Mucosa of stomach (tissue), 1 donor: ENCODE data around the gene STARD9.

Source experiments
- H3K27me3 ChIP-seq: one replicate; pipeline ENCODE4 v1.7.0; 2013; ENCODE audit warnings: mild to moderate bottlenecking, low read length; ENCODE audit not compliant: control insufficient read depth, insufficient read depth
- H3K36me3 ChIP-seq: one replicate; pipeline ENCODE4 v1.7.0; 2013; ENCODE audit warnings: low read length; ENCODE audit not compliant: control insufficient read depth, insufficient read depth
- H3K4me1 ChIP-seq: one replicate; pipeline ENCODE4 v1.7.0; 2013; ENCODE audit warnings: mild to moderate bottlenecking, low read length; ENCODE audit not compliant: control insufficient read depth, insufficient read depth
- H3K4me3 ChIP-seq: one replicate; pipeline ENCODE4 v1.7.0; 2013; ENCODE audit warnings: low read length
- H3K9ac ChIP-seq: one replicate; pipeline ENCODE4 v1.7.0; 2013; ENCODE audit warnings: mild to moderate bottlenecking, low read length, moderate library complexity
- H3K9me3 ChIP-seq: one replicate; pipeline ENCODE4 v1.7.0; 2013; ENCODE audit warnings: mild to moderate bottlenecking, low read length, moderate library complexity; ENCODE audit not compliant: control insufficient read depth
- donor health status: Pancreatic carcinoma.

The STARD9 gene

GRCh38 chr15:42619656-42620371 is 44.4 kb downstream of the STARD9 start:
- Histone ChIP-seq H3K4me1 (peaks cover 5% of the 10 kb centered on the region), H3K36me3 (no peaks in the 10 kb centered on the region), H3K9ac (no peak overlapping the region), H3K27me3 (no peaks in the 10 kb centered on the region), H3K4me3 (no peak overlapping the region), H3K9me3 (no peaks in the 10 kb centered on the region)

DNA sequence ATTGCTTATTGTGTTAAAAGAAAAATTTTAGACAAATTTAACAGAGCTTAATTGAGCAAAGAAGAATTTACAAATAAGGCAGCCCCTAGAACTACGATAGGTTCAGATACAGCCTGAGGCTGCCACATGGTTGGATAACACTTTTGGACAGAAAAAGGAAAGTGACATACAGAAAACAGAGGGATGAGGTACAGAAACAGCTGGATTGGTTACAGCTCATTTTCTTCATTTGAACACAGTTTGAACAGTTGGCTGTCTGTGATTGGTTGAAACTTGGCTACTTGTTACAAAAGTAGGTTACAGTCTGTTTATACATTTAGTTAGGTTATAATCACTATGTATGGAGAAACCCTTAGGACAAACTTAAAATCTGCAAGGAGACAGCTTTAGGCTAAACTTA is 46.0 kb downstream of the STARD9 start:
- H3K27me3 ChIP-seq, result no peaks in the 10 kb centered on the region
- H3K36me3 ChIP-seq, result no peaks in the 10 kb centered on the region
- H3K4me1 ChIP-seq, result peaks cover 5% of the 10 kb centered on the region
- H3K4me3 ChIP-seq, result no peak overlapping the region
- H3K9ac ChIP-seq, result no peak overlapping the region
- no peaks in the 10 kb centered on the region for H3K9me3 ChIP-seq

DNA sequence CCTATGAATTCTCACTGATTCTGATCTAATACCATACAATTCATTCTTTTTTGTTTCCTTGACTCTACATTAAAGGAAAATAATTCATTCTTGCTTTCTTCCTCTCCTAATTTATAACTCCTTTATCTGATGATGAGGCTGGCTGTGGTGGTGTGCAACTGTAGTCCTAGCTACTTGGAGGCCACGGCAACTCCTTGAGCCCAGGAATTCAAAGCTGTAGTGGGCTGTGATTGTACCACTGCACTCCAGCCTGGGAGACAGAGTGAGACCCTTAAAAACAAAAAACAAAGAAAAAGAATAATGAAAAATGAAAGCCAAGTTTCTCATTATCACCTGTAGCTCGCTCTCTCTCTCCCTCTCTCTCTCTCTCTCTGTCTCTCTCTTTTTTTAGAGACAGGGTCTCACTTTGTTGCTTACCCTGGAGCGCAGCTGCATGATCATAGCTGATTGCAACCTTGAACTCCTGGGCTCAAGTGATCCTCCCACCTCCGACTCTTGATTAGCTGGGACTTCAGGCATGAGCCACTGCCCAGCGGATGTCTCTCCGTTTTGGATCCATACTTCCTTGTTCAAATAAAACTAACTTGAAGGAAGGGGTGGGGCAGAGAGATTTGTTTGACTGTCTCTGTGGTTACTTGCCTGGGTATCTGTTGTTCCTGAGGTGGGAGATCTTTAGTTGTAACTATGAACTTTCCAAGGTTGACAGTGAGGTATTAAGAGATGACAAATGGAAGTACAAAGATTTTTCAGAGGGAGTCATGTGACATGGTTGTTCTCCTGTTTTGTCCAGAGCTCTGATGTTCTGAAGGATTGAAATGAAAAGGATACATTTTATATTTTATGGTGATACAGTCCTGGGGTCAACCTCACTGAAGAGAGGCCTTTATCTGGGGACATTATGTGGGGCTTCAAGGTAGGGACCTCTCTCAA is 46.9 kb downstream of the STARD9 start:
- H3K9me3 ChIP-seq, result no peaks in the 10 kb centered on the region
- H3K4me3 ChIP-seq, result no peak overlapping the region
- H3K36me3 ChIP-seq, result no peaks in the 10 kb centered on the region
- H3K27me3 ChIP-seq, result no peaks in the 10 kb centered on the region
- no peak overlapping the region for H3K9ac ChIP-seq
- H3K4me1 ChIP-seq, result peaks cover 5% of the 10 kb centered on the region

DNA sequence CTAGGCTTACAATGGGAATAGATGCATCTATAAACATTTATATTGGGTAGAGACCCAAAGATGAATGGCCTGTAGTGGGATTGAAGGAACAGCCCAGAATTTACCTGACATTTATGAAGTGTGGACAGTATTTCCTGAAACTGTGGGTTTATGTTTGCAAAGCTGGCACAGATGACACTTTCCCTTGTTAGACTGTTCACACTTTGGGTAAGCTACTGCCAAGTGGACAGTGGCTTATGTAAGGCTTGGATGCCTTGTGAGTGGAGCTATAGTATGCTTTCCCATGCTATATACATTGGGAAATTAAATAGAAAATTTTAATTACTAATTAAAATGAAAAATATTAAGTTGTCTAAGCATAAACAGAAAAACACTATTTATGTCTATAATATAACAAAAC is 48.5 kb downstream of the STARD9 start:
- H3K9ac ChIP-seq, result no peak overlapping the region
- H3K9me3 ChIP-seq, result no peaks in the 10 kb centered on the region
- H3K27me3 ChIP-seq, result no peaks in the 10 kb centered on the region
- peaks cover 5% of the 10 kb centered on the region for H3K4me1 ChIP-seq
- H3K36me3 ChIP-seq, result no peaks in the 10 kb centered on the region
- no peak overlapping the region for H3K4me3 ChIP-seq

- peaks cover 1% of the 10 kb centered on the region for H3K4me1 ChIP-seq
- no peaks in the 10 kb centered on the region for H3K36me3 ChIP-seq
- no peaks in the 10 kb centered on the region for H3K27me3 ChIP-seq
- no peaks in the 10 kb centered on the region for H3K9me3 ChIP-seq
- no peak overlapping the region for H3K9ac ChIP-seq
- no peak overlapping the region for H3K4me3 ChIP-seq
Measured at GRCh38 chr15:42627485-42627884, 52.1 kb downstream of the STARD9 start.

GRCh38 chr15:42628761-42629160 is 53.4 kb downstream of the STARD9 start:
- Histone ChIP-seq H3K9me3 (no peaks in the 10 kb centered on the region), H3K4me1 (no peaks in the 10 kb centered on the region), H3K36me3 (no peaks in the 10 kb centered on the region), H3K4me3 (no peak overlapping the region), H3K27me3 (no peaks in the 10 kb centered on the region), H3K9ac (no peak overlapping the region)

GRCh38 chr15:42632105-42632675 is 56.8 kb downstream of the STARD9 start:
- Histone ChIP-seq H3K9me3 (no peaks in the 10 kb centered on the region), H3K36me3 (no peaks in the 10 kb centered on the region), H3K4me1 (no peaks in the 10 kb centered on the region), H3K27me3 (no peaks in the 10 kb centered on the region), H3K9ac (no peak overlapping the region), H3K4me3 (no peak overlapping the region)

GRCh38 chr15:42640109-42640508 is 64.7 kb downstream of the STARD9 start:
- Histone ChIP-seq H3K4me3 (no peak overlapping the region), H3K9ac (no peak overlapping the region), H3K36me3 (no peaks in the 10 kb centered on the region), H3K9me3 (no peaks in the 10 kb centered on the region), H3K27me3 (no peaks in the 10 kb centered on the region), H3K4me1 (no peaks in the 10 kb centered on the region)

DNA sequence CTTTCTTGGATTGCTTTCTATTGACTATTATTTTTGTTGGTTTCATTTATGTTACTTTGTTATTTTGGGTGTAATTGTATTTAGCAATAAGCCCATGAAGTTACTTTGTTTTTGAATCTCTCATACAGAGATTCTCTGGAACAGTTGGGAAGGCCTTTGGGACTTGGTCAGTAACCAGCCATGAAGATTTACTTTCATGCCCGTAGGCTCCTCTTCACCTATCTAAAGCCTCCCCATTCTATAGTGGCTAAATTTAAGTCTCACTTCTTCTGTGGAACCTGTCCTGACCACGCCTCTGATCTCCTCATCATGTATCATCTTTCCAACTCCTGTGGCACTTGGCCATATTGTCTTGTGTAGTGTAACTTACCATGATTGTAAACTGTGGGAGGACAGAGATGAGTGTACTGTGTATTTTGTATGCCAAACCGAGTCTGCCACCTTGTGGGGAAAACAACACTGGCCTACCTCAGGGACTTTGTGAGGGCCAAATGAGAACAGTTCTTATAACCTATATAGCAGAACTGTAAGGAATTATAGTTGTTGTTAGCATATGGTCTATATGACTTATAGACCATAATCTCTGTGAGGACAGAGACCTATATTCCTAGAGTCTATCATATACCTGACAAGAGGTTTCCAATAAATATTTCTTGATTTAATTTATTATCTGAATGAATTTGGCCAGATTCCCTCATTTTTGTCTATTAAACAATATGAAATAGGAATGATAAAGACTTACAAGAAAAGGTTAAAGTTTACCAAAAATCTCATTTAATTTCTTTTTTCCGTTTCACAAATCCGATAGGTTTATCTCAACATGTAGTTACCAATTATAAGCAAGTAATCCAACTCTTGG is 75.0 kb downstream of the STARD9 start:
- Histone ChIP-seq H3K27me3 (no peaks in the 10 kb centered on the region), H3K4me1 (peaks cover 6% of the 10 kb centered on the region), H3K9ac (no peak overlapping the region)

DNA sequence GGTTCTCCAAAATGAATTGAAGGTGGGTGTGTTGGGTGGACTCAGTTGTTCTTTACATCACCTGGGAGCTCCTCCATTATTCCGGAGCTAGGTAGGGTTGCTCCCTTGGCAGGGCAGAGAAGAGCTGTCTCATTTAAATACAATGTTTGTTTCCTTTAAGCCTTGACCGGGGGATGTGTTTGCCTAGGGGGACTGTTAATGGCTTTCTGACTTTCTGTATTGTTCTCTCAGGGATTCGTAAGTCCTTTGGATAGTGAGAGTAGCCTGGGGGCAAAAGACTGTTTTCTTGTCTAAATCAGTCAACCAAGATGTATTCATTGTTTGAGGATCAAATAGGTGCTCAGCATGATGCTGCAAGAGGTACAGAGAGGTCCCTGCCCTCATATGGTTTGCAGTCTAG is 90.4 kb downstream of the STARD9 start:
- H3K27me3 ChIP-seq, result no peaks in the 10 kb centered on the region
- peaks cover 3% of the 10 kb centered on the region for H3K36me3 ChIP-seq
- H3K4me1 ChIP-seq, result no peaks in the 10 kb centered on the region
- no peak overlapping the region for H3K9ac ChIP-seq
- H3K4me3 ChIP-seq, result no peak overlapping the region
- H3K9me3 ChIP-seq, result no peaks in the 10 kb centered on the region

More for the DNA sequence above, 75.0 kb downstream of the STARD9 start:
- H3K36me3 ChIP-seq, result no peaks in the 10 kb centered on the region
- no peaks in the 10 kb centered on the region for H3K9me3 ChIP-seq
- H3K4me3 ChIP-seq, result no peak overlapping the region

GRCh38 chr15:42667855-42668254 is 92.4 kb downstream of the STARD9 start:
- no peaks in the 10 kb centered on the region for H3K4me1 ChIP-seq
- H3K27me3 ChIP-seq, result no peaks in the 10 kb centered on the region
- no peak overlapping the region for H3K4me3 ChIP-seq
- H3K9me3 ChIP-seq, result no peaks in the 10 kb centered on the region
- H3K36me3 ChIP-seq, result peaks cover 3% of the 10 kb centered on the region
- no peak overlapping the region for H3K9ac ChIP-seq
